OCI-LY7 (cell line): Measurements from ENCODE around the gene TAF3.

Experiments
- EZH2phosphoT487 ChIP-seq: fragments of 200-600 bp; sonication (generic); IDR thresholded peaks from 2 replicates; pipeline ENCODE4 v1.6.1; 2018; ENCODE audit warnings: low read depth, borderline replicate concordance, mild to moderate bottlenecking, mixed run types, antibody characterized with exemption, low read length, moderate library complexity, mixed read lengths
- TF ChIP-seq, protein P1 (sequence below): fragments of 200-600 bp; sonication (generic); conservative IDR thresholded peaks from 2 replicates; pipeline ENCODE4 v1.5.1; 2014; ENCODE audit warnings: mild to moderate bottlenecking, antibody characterized with exemption, low read length, moderate library complexity, mixed read lengths

DNA sequence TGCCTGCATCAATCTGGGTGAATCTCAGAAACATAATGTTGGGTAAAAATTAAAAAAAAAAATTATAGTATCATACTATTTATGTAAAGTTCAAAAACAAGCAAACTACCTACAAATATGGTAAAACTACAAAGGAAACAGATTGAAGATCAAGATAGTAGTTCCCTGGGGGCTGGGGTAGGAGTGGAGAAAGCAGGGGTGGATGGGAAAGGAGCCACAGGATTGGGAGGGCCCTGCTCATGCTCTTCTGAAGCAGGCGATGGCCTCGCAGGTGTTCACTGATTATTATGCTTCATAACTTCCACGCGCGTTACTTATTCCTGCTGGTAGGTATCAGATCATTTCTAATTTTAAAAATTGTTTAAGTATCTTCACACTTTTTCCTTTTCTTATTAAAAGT lies 140.1 kb downstream of the TAF3 start:
- TF ChIP-seq, protein P1, sequence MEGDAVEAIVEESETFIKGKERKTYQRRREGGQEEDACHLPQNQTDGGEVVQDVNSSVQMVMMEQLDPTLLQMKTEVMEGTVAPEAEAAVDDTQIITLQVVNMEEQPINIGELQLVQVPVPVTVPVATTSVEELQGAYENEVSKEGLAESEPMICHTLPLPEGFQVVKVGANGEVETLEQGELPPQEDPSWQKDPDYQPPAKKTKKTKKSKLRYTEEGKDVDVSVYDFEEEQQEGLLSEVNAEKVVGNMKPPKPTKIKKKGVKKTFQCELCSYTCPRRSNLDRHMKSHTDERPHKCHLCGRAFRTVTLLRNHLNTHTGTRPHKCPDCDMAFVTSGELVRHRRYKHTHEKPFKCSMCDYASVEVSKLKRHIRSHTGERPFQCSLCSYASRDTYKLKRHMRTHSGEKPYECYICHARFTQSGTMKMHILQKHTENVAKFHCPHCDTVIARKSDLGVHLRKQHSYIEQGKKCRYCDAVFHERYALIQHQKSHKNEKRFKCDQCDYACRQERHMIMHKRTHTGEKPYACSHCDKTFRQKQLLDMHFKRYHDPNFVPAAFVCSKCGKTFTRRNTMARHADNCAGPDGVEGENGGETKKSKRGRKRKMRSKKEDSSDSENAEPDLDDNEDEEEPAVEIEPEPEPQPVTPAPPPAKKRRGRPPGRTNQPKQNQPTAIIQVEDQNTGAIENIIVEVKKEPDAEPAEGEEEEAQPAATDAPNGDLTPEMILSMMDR, result no peak
- no peak for TF ChIP-seq EZH2phosphoT487
